NT2/D1 (cell line): ENCODE data around the gene PDLIM3.

ENCODE experiments used
- SUZ12 ChIP-seq: IDR thresholded peaks from 2 replicates; pipeline ENCODE4 v1.6.1; 2011; ENCODE audit not compliant: insufficient read length, insufficient read depth; ENCODE audit errors: extremely low read depth
- YY1 ChIP-seq: IDR thresholded peaks from 2 replicates; pipeline ENCODE4 v1.6.1; 2011; ENCODE audit not compliant: insufficient read length, insufficient read depth
- ZNF274 ChIP-seq: IDR thresholded peaks from 2 replicates; pipeline ENCODE4 v1.6.1; 2011; ENCODE audit warnings: mild to moderate bottlenecking, low read depth, low read length

- no peak for TF ChIP-seq SUZ12
- no peak for TF ChIP-seq YY1
- TF ChIP-seq ZNF274 = no peak
These were observed 70.4 kb downstream of the PDLIM3 start for GRCh38 chr4:185464887-185465286.
